ENCODE measurements around the gene SLC6A3.

The SLC6A3 gene

GRCh38 chr5:1415059-1415425 lies 30.2 kb downstream of the SLC6A3 start:
- no peaks in the 10 kb centered on the region for H3K36me3 ChIP-seq
- no peak overlapping the region for H3K4me3 ChIP-seq (ENCODE audit: low read depth, low read length)
- TF ChIP-seq CTCF (IDR thresholded peaks at IDR 0.05; ENCODE audit: low read depth, low read length): no peak
- no peaks in the 10 kb centered on the region for H3K9me3 ChIP-seq
- peaks cover 4% of the 10 kb centered on the region; the same call in 1 of the 2 replicates for H3K27me3 ChIP-seq
- DNase-seq: no peak
- H3K4me1 ChIP-seq: no peaks in the 10 kb centered on the region

GRCh38 chr5:1414311-1415058 lies 30.8 kb downstream of the SLC6A3 start:
- Histone ChIP-seq H3K4me1 (no peaks in the 10 kb centered on the region), H3K9me3 (no peaks in the 10 kb centered on the region), H3K27me3 (peaks cover 4% of the 10 kb centered on the region; the same call in 1 of the 2 replicates), H3K4me3 (ENCODE audit: low read depth, low read length) (no peak overlapping the region), H3K36me3 (no peaks in the 10 kb centered on the region)
- DNase-seq: no peak
- TF ChIP-seq CTCF (IDR thresholded peaks at IDR 0.05; ENCODE audit: low read depth, low read length): no peak

GRCh38 chr5:1413611-1414241 lies 31.5 kb downstream of the SLC6A3 start:
- no peaks in the 10 kb centered on the region for H3K9me3 ChIP-seq
- no peak overlapping the region for H3K4me3 ChIP-seq (ENCODE audit: low read depth, low read length)
- TF ChIP-seq CTCF (IDR thresholded peaks at IDR 0.05; ENCODE audit: low read depth, low read length): no peak
- DNase-seq: no peak
- H3K27me3 ChIP-seq: peaks cover 4% of the 10 kb centered on the region; the same call in 1 of the 2 replicates
- H3K36me3 ChIP-seq: no peaks in the 10 kb centered on the region
- no peaks in the 10 kb centered on the region for H3K4me1 ChIP-seq

- no peak overlapping the region for H3K4me3 ChIP-seq (ENCODE audit: low read depth, low read length)
- DNase-seq: no peak
- no peaks in the 10 kb centered on the region for H3K36me3 ChIP-seq
- H3K4me1 ChIP-seq: no peaks in the 10 kb centered on the region
- H3K27me3 ChIP-seq: peaks cover 4% of the 10 kb centered on the region; the same call in 1 of the 2 replicates
- no peak for TF ChIP-seq CTCF (IDR thresholded peaks at IDR 0.05; ENCODE audit: low read depth, low read length)
- H3K9me3 ChIP-seq: no peaks in the 10 kb centered on the region
Observed at GRCh38 chr5:1413211-1413610, 32.0 kb downstream of the SLC6A3 start.

- H3K9me3 ChIP-seq: no peaks in the 10 kb centered on the region
- H3K36me3 ChIP-seq: no peaks in the 10 kb centered on the region
- H3K27me3 ChIP-seq: peaks cover 4% of the 10 kb centered on the region; the same call in 1 of the 2 replicates
- TF ChIP-seq CTCF (IDR thresholded peaks at IDR 0.05; ENCODE audit: low read depth, low read length): no peak
- DNase-seq: no peak
- H3K4me1 ChIP-seq: no peaks in the 10 kb centered on the region
- no peak overlapping the region for H3K4me3 ChIP-seq (ENCODE audit: low read depth, low read length)
Observed at GRCh38 chr5:1412621-1413020, 32.6 kb downstream of the SLC6A3 start.

GRCh38 chr5:1412163-1412562 lies 33.1 kb downstream of the SLC6A3 start:
- no peak for TF ChIP-seq CTCF (IDR thresholded peaks at IDR 0.05; ENCODE audit: low read depth, low read length)
- no peaks in the 10 kb centered on the region for H3K4me1 ChIP-seq
- H3K9me3 ChIP-seq: no peaks in the 10 kb centered on the region
- H3K36me3 ChIP-seq: no peaks in the 10 kb centered on the region
- H3K4me3 ChIP-seq (ENCODE audit: low read depth, low read length): no peak overlapping the region
- no peak for DNase-seq
- H3K27me3 ChIP-seq: peaks cover 4% of the 10 kb centered on the region; the same call in 1 of the 2 replicates

Data from BE2C (cell line).